ENCODE measurements around the gene MCF2L2.
"Not testable (repeated sequence)": the region's sequence is repeated elsewhere in the genome, so short reads cannot be mapped to it uniquely, and the experiment has no call there.

The MCF2L2 gene

DNA sequence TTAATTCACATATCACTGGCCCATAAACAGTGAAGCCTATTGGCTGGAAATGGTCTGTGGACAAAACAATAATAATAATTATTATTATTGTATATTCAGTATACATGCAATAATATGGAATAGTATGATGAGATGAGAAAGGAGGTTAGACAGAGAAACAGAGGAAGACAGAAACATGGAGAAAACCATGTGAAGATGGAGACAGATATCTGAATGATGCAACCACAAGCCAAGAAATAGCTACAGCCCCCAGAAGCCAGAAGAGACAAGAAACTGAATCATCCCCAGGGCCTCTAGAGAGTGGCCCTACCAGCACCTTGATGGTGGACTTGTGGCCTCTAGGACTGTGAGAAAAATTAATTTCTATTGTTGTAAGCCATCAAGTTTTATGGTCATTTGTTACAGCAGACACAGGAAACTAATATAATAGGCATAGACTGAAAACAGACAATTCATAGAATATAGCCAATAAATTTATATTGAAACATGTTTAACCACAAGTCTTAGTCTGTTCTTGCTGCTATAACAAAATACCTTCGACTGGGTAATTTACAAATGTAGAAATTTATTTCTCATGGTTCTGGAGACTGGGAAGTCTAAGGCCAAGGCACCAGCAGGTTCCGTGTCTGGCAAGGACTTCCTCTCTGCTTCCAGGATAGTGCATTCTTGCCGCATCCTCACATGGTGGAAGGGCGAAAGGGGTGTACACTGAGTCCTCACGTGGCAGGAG, 31.6 kb downstream of the MCF2L2 start:
- DNase-seq = no peak

DNA sequence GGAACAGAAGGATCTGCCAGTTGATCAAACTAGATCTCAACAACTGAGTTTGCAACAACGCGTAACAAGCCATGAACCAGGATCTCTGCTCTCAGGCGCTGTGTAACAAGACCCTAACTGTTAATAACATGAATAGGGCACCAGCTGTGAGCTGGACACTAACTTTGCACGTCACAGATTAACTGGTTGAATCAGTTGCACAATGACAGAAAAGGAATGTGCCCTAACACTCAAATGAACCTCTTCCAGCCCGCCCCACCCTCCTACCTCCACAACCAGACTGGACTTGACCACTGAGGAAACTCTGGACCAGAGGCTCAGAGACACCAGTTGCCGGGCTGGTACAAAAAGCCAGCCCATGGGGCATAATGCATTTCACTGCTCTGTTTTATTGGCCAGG, 34.3 kb downstream of the MCF2L2 start:
- no peak for DNase-seq

DNA sequence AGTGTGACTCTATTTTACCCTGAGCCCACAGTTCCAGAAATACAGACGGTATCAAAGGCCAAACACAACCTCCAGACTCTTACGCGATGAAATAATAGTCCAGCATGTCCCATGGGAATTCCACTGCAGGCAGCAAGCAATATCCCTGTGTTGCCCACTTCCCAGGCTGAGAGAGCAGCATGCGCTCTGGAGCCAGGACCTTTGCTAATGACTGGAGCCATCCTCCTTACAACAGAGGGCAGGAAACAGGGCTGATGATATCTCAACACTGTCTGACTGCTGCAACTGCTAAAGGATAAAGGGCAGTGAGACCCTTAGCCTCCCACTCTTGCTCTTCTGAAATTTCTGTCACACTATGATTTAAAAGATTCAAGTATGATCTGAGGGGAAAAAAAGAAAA, 34.8 kb downstream of the MCF2L2 start:
- no peak for DNase-seq

DNA sequence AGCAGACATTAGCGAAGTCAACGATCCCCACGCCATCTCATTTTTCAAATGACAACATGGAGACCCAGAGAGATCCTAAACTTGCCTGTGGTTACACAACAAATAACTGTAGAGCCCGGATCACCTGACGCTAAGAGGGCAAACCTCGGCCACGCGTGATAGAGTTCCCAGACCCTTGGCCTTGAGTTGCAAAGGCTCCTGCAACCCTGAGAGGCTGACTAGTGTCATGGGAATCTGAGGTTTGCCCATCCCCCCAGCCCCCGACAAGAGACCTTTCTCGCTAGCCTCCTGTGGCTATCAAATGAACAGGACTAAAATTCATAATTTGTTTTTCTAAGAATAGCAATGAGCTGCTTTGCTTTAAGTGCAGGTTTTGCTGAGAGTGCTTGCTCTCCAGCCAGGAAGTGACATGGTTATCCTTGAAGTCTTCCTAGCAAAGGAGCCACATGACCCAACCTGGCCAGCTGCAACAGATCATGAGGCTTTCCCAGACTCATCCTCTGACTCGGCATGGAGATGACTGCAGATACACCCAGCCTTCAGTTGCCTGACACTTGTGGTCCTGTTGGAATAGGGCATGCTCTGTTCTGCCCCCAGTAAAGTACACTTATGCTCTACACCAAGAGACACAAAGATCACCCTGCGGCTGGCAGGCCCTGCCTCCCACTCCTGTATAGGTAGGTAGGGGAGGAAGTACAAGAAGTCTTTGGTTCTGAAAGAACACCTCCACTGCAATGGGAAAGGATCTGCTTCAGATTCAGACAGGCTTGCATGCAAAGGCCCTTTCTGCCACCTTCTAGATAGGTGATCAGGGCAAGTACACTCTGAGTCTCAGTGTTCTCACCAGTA, 36.0 kb downstream of the MCF2L2 start:
- DNase-seq = no peak

DNA sequence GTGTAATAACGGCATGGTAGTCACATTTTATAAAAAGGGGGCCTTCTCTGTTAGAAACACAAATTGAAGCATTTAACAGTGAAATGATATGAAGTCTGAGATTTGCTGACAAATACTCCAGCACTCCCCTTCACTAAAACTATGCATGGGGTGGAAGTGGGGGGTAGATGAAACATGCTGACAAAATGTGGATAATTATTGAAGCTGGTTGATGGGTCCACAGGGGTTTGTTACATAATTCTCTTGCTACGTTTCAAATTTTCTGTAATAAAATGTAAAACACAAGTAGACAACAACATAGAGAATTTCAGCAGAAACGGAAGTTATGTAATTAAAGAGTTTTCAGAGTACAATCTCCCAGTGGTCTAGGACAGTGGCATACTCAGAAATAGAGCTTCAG, 37.0 kb downstream of the MCF2L2 start:
- no peak for DNase-seq

DNA sequence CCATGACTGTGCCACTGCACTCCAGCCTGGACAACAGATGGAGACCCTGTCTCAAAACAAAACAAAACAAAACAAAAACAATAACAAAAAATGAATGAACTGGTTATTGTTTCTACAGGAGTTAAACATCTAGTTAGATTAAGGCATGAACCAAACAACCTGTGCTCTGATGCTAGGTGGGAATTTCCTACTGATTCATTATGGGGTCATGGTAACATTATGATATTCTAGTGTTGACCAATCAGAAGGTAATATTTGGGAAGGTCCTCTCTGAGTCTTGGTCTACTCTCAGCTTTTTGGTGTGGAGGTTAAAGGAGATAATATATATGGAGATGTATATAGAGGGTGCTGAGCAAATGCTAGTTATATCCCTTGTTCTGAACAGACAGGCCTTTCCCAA, 37.6 kb downstream of the MCF2L2 start:
- no peak for DNase-seq

DNA sequence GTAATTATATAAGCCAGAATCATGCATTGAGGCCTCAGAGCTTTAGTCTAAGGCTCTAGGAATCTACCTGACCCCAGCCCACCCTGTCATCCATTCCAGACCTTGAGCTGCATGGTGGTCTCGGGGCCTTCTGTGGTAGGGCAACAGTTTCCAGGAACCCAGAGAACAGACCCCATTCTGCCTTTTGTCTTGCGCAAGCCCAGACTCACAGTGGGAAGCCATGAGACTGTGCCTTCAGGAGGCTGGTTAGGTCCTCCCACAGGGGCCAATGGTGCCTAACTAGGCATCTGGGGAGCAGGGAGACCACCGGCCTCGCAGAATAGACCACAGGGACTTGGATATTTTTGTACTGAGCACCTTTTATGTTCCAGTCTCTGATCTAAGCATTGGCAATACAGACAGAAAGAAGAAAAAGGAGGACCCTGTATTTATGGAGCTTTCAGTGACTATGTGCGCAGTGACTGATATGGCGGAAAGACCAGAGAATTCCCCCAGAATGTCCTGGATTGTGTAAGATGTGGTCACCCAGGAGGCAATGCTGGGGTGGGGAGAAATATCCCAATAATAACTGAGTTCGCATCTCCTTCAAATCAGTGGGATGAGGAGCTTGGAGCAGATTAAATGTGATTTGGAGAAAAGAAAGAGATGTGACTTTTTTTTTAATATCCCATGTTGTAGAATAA, 40.1 kb downstream of the MCF2L2 start:
- no peak for DNase-seq

DNA sequence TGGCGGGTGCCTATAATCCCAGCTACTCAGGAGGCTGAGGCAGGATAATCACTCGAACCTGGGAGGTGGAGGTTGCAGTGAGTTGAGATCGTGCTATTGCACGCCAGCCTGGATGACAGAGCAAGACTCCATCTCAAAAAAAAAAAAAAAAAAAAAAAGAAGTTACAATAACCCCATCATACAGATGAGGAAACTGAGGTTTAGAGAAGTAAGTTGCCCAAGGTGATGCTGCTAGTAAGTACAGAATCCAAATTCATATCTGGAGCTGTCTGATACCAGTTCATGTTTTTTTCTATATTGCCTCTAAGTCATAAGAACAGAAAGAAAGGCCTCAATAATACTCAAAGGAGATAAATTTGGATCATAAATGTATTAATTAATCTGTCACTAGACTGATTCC, 40.6 kb downstream of the MCF2L2 start:
- no peak for DNase-seq

DNA sequence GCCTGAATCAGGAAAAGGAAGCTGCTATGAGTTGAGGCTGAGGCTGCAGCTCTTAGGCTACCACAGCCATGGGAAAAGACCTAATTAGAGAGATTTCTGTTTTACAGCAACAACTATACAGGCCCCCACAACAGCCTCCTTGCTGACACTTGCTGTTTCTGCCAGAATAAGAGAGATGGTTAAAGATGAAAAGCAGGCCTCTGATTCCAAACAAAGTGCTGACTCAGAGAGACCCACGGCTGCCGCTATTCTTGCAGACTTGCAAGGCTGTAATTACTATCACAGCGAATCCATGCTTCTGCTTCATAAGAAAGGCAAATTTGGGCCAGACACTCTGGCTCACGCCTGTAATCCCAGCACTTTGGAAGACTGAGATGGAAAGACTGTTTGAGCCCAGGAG, 41.8 kb downstream of the MCF2L2 start:
- DNase-seq = no peak

DNA sequence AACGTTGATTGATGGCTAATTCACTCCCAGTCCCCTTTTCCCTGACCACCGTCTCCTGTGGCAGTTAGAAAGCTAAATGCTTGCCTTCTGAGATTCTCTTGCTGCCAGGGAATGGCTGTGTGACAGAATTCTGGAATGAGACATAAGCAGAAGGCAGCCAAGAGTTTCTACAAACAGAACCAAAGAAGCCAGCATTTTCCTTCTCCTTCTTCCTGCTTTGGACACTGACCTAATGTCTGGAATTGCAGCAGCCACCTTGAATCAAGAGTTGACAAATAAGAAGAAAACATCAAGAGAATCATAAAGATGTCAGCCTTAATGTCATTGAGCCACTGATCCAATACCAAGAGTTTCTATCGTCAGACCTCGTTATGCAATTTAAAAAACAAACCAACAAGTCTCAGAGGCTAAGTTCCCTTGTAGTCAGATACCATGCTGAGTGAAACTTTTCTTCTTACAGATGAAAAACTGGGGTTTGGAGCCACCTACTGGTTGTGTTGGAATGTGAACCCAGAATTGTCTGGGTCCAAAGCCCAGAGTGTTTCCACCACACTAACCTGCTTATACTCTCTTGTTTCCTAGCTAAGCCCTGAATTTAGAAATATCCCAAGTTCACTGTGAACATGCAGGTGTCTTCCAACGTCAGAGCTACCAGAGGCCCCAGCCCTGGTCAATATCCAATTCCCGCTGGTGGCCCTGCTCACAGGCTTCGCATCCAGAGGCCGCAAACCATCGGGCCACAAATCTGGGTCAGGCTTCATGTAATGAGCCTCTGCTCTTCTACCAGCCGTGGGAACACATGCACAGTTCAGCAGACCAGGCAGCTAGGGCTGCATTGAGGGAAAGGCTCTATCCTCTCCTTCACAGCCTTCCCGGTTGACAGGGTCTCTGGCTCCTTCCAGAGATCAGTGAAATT, 42.5 kb downstream of the MCF2L2 start:
- peak; percentile 13 for DNase-seq

DNA sequence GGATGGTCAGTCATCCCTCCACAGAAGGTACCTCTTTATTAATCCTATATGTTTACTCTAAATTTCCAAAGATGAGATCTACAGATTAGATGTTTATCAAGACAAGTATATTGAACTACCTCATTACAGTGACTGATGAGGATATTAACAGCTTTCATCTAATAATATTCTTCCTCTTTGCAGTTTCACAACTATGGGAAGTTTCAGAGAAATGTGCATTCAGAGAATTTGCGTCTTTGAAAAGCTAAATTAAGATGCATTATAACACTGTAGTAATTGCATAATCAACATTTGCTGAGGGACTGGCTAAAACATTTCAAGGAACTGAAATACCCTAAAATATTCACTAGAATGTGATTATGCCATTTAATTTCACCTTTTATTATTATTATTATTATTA, 46.7 kb downstream of the MCF2L2 start:
- DNase-seq = no peak

DNA sequence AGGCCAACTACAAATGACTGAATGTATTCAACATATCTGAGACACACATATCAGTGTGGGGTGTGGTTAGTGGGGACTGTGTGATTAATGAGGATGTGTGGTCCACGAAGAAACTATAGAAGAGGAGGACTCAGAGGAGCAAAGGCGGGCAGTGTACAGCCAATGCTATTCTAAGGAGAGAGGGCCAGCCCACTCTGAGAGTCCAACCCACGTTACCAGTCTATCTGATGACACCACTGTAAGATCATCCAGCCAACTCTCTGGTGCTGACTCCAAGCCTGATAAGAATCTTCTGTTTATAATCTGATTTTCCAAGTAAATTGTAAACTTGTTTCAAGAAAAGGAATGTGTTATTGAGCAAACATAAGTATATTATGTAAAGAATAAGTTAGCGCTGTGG, 47.2 kb downstream of the MCF2L2 start:
- DNase-seq = no peak

DNA sequence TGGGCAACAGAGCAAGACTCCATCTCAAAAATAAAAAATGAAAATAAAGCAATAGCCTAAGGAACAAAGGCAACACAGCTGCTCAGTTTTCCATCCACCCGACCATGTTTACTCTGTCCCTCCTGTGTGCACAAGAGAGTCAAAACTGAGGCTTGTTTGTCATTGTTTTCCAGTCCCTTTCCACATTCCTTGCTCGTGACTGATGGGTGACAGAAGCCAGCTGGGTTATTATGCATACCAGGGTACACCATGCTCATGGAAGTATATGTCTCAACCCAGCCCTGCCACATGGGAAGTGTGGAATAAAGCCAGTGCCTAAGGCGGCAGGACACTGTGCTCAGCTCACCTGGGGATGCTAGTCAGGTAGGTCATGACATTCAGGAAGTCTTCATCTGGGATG, 49.5 kb downstream of the MCF2L2 start:
- DNase-seq = no peak

DNA sequence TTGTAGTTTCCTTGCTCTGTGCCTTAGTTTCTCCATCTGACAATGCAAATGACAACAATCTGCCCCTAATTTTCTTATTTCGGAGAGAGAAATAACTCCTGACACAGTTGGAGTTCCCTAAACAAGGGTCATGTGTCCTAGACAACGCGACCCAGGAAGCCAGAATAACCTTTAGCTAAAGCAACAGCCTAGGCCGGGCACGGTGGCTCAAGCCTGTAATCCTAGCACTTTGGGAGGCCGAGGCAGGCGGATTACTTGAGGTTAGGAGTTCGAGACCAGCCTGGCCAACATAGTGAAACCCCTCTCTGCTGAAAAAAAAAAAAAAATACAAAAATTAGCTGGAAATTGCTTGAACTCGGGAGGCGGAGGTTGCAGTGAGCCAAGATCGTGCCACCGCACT, 49.9 kb downstream of the MCF2L2 start:
- DNase-seq = no peak

DNA sequence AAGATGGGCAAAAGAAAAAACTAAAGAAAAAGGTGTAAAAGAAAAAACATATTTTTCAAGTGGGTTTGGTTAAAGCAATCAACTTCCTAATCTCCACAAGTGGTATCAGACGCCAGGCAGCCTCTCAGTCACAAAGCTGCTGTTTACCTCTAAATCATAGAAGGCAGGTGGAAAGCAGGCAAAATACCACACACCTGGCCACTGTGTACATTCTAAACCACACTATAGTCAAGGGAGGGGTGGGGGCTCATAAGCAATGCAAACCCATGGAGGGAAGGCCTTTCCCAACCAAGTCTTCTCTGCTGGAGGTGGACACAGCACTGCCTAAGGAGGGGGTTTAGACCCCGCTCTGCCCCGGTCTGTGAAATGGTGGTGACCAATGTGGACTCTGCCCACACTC, 50.4 kb downstream of the MCF2L2 start:
- no peak for DNase-seq

DNA sequence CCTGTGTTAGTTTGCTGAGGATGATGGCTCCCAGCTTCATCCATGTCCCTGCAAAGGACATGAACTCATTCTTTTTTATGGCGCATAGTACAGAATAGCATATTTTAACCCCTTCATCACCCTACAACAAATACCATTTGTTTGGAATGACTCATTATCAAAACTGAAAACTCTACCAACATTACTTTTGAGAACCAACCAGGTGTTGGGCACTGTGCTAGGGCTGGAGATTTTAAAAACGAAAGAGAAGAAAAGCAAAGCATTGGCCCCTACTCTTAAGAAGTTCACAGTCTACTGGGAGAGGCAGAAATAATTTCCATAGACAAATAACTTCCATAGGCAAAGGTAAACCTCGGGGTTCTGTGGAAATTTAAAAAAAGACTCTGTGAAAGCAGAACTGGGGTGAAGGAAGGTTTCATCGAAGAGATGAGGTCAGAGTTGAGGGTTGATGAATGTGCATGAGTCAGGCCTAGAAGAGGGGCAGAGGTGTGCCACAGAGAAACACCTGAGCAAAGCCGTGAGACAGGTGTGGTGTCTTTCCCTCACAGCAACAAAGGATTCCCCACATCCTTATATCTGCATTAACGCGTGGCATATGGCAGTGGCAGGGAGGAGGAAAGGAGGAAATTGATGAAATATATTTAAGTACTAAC, 51.0 kb downstream of the MCF2L2 start:
- no peak for DNase-seq

DNA sequence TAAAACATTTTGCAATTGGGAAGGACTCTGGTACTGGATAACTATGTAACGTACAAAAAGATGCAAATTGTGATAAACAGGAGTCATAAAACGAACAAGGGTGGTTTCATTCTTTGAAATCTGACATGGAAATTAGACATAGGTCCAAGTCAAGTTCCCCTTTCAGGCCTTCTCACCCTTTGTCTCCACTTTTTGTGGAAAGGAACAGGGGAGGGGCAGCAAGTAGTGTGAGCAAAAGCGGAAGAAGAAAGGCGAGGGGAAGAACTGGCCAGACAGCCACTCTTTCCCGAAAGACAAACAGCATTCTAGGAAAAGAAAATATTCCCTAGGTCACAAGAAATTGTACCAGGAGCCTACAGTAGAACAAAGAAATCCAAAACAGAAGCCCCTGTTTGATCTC, 52.6 kb downstream of the MCF2L2 start:
- no peak for DNase-seq

DNA sequence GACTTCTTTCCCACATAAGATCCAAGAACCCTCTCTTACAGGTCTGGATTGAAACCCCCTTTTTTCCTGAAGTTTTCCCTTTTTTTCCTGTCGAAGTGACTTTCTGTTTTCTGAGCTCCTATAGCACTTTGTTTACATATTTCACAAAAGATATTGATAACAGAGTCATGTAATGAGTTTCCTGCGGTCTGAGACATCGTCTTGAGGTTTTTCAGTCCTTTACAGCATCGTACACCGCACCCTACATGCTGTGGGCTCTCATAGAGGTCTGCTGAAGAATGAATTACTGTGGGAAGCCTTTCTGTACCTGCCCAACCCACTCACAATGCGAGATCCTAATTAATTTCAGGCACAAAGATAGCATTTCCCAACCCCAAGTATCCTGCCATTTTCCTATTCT, 53.1 kb downstream of the MCF2L2 start:
- no peak for DNase-seq

DNA sequence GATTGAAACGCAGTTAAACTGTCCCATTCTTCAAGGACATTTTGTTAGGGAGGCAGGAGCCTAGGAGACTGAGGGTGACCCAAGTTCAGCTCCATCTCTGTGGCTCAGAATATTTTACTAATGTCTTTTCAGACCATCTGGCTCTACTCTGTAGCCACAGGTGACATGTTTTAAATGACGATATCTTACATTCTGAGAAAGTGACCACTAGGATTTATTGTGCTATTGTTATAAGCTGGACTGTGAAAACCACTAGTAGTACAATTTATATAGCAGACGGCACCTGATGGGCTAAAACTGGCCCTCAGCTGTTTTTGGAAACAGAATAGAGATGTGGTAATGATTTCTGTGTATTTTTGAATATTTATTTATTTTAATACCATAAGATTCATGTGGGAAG, 55.5 kb downstream of the MCF2L2 start:
- DNase-seq = no peak

DNA sequence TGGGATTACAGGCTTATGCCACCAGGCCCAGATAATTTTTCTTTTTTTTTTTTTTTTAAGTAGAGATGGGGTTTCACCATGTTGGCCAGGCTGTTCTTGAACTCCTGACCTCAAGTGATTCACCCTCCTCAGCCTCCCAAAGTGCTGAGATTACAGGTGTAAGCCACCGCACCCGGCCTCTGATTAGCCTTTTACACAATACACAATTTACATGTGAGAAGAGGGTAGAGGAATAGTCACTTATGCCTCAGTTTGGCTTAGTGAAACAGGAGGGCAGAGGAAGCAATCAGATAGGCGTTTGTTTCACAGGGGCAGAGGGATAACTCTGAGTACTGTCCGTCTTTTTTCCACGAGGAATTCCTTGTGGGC, 56.8 kb downstream of the MCF2L2 start:
- DNase-seq = not testable (repeated sequence)

DNA sequence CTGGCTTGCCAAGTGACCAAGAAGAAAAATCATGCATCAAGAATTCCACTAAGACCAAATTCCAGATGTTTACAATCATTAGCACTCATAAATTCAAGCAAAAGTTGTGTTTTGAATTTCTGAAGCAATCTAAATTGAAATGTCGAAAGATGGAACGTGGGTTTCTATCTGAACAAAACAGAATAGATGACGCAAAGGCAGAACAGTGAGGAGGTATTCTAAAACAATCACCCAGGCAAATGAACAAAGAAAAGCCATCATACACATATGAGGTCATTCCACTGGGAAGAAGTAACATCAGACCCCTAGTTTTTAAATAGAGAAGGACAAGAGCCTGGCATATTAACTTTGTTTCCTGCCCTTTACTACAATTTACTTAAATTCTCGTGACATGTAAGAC, 58.0 kb downstream of the MCF2L2 start:
- DNase-seq = no peak

DNA sequence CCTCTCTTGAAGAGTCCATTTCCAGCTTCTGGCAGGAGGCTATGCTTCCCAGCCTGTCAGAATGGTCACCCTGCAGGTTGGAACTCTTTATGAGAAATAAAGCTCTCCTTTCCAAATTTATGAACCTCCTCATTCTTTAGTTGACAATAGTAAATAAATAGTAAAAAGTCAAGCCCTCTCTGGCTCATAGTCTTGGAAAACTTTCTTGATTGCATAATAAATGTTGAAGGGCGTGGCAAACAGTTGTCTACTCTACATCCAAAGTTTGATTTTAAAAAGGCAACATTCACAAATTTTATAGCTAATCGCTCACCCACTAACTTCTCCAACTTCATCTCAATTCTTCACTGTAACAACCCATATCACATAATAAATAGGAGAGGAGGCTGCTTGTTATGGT, 58.8 kb downstream of the MCF2L2 start:
- no peak for DNase-seq

Data from DMS 273 treated with DMSO at 0.1 percent for 48 hours (cell line).